ENCODE measurements around the gene HORMAD2.
A peak's percentile ranks its signal among the peaks of the same experiment; 100 is the strongest.
"Not testable (repeated sequence)": the region's sequence is repeated elsewhere in the genome, so short reads cannot be mapped to it uniquely, and the experiment has no call there.

HORMAD2 gene

GRCh38 chr22:30057375-30057774 is 22.9 kb upstream of the HORMAD2 start:
- DNase-seq (ENCODE audit: low spot score): no peak

- DNase-seq (ENCODE audit: low spot score): not testable (repeated sequence)
Measured at GRCh38 chr22:30059346-30060020, 20.8 kb upstream of the HORMAD2 start.

GRCh38 chr22:30061094-30061493 is 19.2 kb upstream of the HORMAD2 start:
- DNase-seq (ENCODE audit: low spot score): not testable (repeated sequence)

GRCh38 chr22:30062259-30062658 is 18.0 kb upstream of the HORMAD2 start:
- no peak for DNase-seq (ENCODE audit: low spot score)

GRCh38 chr22:30062950-30063349 is 17.3 kb upstream of the HORMAD2 start:
- DNase-seq (ENCODE audit: low spot score): no peak

GRCh38 chr22:30064172-30064571 is 16.1 kb upstream of the HORMAD2 start:
- DNase-seq (ENCODE audit: low spot score): no peak

- no peak for DNase-seq (ENCODE audit: low spot score)
Measured at GRCh38 chr22:30073743-30074142, 6.5 kb upstream of the HORMAD2 start.

GRCh38 chr22:30074147-30074546 is 6.1 kb upstream of the HORMAD2 start:
- no peak for DNase-seq (ENCODE audit: low spot score)

- peak; percentile 7 for DNase-seq (ENCODE audit: low spot score)
Measured at GRCh38 chr22:30074994-30075393, 5.3 kb upstream of the HORMAD2 start.

GRCh38 chr22:30077279-30077880 is 2.9 kb upstream of the HORMAD2 start:
- no peak for DNase-seq (ENCODE audit: low spot score)

- DNase-seq (ENCODE audit: low spot score): peak; percentile 57
Measured at GRCh38 chr22:30078320-30079311, 1.6 kb upstream of the HORMAD2 start.

GRCh38 chr22:30080805-30081204 is 541 bp downstream of the HORMAD2 start:
- DNase-seq (ENCODE audit: low spot score): no peak

GRCh38 chr22:30086496-30086895 is 6.2 kb downstream of the HORMAD2 start:
- no peak for DNase-seq (ENCODE audit: low spot score)

GRCh38 chr22:30087037-30087436 is 6.8 kb downstream of the HORMAD2 start:
- peak; percentile 96 for DNase-seq (ENCODE audit: low spot score)

GRCh38 chr22:30087611-30088010 is 7.3 kb downstream of the HORMAD2 start:
- peak; percentile 74 for DNase-seq (ENCODE audit: low spot score)

GRCh38 chr22:30088468-30088867 is 8.2 kb downstream of the HORMAD2 start:
- DNase-seq (ENCODE audit: low spot score): no peak

- no peak for DNase-seq (ENCODE audit: low spot score)
Measured at GRCh38 chr22:30089655-30089974, 9.4 kb downstream of the HORMAD2 start.

- no peak for DNase-seq (ENCODE audit: low spot score)
Measured at GRCh38 chr22:30092686-30093085, 12.4 kb downstream of the HORMAD2 start.

- DNase-seq (ENCODE audit: low spot score): no peak
Measured at GRCh38 chr22:30094804-30095203, 14.5 kb downstream of the HORMAD2 start.

GRCh38 chr22:30097861-30098260 is 17.6 kb downstream of the HORMAD2 start:
- no peak for DNase-seq (ENCODE audit: low spot score)

- DNase-seq (ENCODE audit: low spot score): not testable (repeated sequence)
Measured at GRCh38 chr22:30100770-30101169, 20.5 kb downstream of the HORMAD2 start.

GRCh38 chr22:30104501-30105156 is 24.4 kb downstream of the HORMAD2 start:
- DNase-seq (ENCODE audit: low spot score): no peak

All from kidney tubule cell (primary cell).